Left colon (tissue), 2 donors: ENCODE results near the gene MEX3A. TPM values are rescaled to one million over a fixed set of nuclear protein-coding genes. Genes with fewer than 3 reads are reported as not detected.

Experiments
- ATAC-seq: fragments of 200-7000 bp; cut with Tn5 transposase; one replicate; pipeline ENCODE4 v1.9.1; 2020; ENCODE audit warnings: mild to moderate bottlenecking, moderate library complexity
- DNase-seq, 2 donors: peaks; one replicate each; pipeline ENCODE4 v3.0.0-alpha.2; 2020
- intact Hi-C, 2 donors: fragments of 100-400 bp; cut with DNase I in 1 of 2; cut with micrococcal nuclease in 1 of 2; formaldehyde crosslinking; loops; one replicate each; pipeline versions ENCODE4 v1.11.2 to v1.14.0; 2022; cut with DNase I, micrococcal nuclease
- total RNA-seq, 2 donors: library from RNA; stranded (reverse); fragmentation: NEBNext Ultra II Directional; extraction: Animal tissue kit (Norgen Biotek cat#: 25700); gene quantifications; one replicate each; pipeline ENCODE4 v1.2.1, GENCODE V29; 2021
- donor health status: DM: no; HTN: no; CAD: no.
- donor health status: DM: yes; HTN: yes; CAD: no.

Gene MEX3A
- total RNA-seq, 2 donors from 2014 or later: 0.78 to 1.1 TPM

- DNase-seq: no peak
- intact Hi-C loops: no loop called here
- peak; percentile 5 for ATAC-seq
Observed at GRCh38 chr1:156106624-156107488, 24.6 kb upstream of the MEX3A start.

GRCh38 chr1:156104861-156105832 is 22.9 kb upstream of the MEX3A start:
- ATAC-seq (no peak), DNase-seq (no peak)
- intact Hi-C loops: no loop called here

- intact Hi-C loops: no loop called here
- ATAC-seq: peak; percentile 52
Observed at GRCh38 chr1:156104065-156104810, 22.0 kb upstream of the MEX3A start.

GRCh38 chr1:156103521-156103947 is 21.3 kb upstream of the MEX3A start:
- ATAC-seq (no peak), DNase-seq (peak in 1 of 2 donors; percentile 70)
- intact Hi-C loops: no loop called here

More at GRCh38 chr1:156104065-156104810, 22.0 kb upstream of the MEX3A start:
- peak; percentile 77 to 88 for DNase-seq

- peak; percentile 12 for ATAC-seq
- no peak for DNase-seq
- intact Hi-C loops: no loop called here
Observed at GRCh38 chr1:156102633-156103511, 20.6 kb upstream of the MEX3A start.

- DNase-seq (no peak), ATAC-seq (no peak)
- intact Hi-C loops: no loop called here
Observed at GRCh38 chr1:156101880-156102279, 19.6 kb upstream of the MEX3A start.

GRCh38 chr1:156100205-156100995 is 18.1 kb upstream of the MEX3A start:
- ATAC-seq (peak; percentile 60), DNase-seq (no peak)
- intact Hi-C loops: no loop called here

GRCh38 chr1:156099282-156099681 is 17.0 kb upstream of the MEX3A start:
- DNase-seq (no peak), ATAC-seq (no peak)
- intact Hi-C loops: no loop called here

- DNase-seq: no peak
- no peak for ATAC-seq
- intact Hi-C loops: no loop called here
Observed at GRCh38 chr1:156098784-156099183, 16.5 kb upstream of the MEX3A start.

GRCh38 chr1:156097499-156098178 is 15.4 kb upstream of the MEX3A start:
- ATAC-seq: no peak
- DNase-seq: no peak
- intact Hi-C loops: loop anchor here (2.0 kb wide), 2 partner anchors 31 to 33 kb away; no protein-coding TSS in a partner anchor

GRCh38 chr1:156096640-156097391 is 14.6 kb upstream of the MEX3A start:
- DNase-seq (peak; percentile 87 to 93), ATAC-seq (peak; percentile 76)
- intact Hi-C loops: loop anchor here (2.0 kb wide), 2 partner anchors 32 to 34 kb away; no protein-coding TSS in a partner anchor

GRCh38 chr1:156095906-156096508 is 13.7 kb upstream of the MEX3A start:
- intact Hi-C loops: loop anchor here (2.0 kb wide), 2 partner anchors 33 to 35 kb away; no protein-coding TSS in a partner anchor

GRCh38 chr1:156091610-156092009 is 9.3 kb upstream of the MEX3A start:
- intact Hi-C loops: loop anchor here in 1 of 2 donors (5.0 kb wide), 1 partner anchor 136 kb away; no protein-coding TSS in a partner anchor
- DNase-seq: no peak
- no peak for ATAC-seq

More at GRCh38 chr1:156095906-156096508, 13.7 kb upstream of the MEX3A start:
- DNase-seq: no peak
- ATAC-seq: no peak

GRCh38 chr1:156090840-156091188 is 8.5 kb upstream of the MEX3A start:
- intact Hi-C loops: loop anchor here in 1 of 2 donors (5.0 kb wide), 1 partner anchor 136 kb away; no protein-coding TSS in a partner anchor
- DNase-seq (peak; percentile 82 to 93), ATAC-seq (peak; percentile 82)
